HG03575 (cell line): Measurements from ENCODE around the gene SELENOO.

Experiments
- ATAC-seq: cut with Tn5 transposase; IDR thresholded peaks from one replicate; pipeline ENCODE4 v1.9.1; 2021; ENCODE audit not compliant: unreplicated experiment, insufficient number of reproducible peaks, low FRiP score; ENCODE audit errors: extremely low read depth

SELENOO gene

GRCh38 chr22:50257451-50258360 lies 56.9 kb downstream of the SELENOO start:
- ATAC-seq, result no peak

GRCh38 chr22:50258361-50259292 lies 57.8 kb downstream of the SELENOO start:
- ATAC-seq, result no peak

DNA sequence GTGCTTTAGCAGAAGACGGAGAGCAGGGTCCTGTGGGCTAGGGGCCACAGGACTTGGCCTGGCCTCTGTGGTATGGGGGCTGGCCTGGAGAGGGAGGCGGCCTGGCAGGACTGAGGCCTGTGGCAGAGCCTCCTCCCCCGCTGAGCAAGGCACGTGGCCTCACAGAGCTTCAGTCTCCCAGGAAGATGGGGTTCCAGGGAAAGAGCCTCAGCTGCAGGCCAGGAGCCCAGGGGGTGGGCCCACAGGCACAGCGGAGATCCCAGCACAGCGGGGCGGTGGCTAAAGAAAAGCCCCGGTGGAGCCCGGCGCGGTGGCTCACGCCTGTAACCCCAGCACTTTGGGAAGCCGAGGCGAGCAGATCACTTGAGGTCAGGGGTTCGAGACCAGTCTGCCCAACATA lies 58.5 kb downstream of the SELENOO start:
- no peak for ATAC-seq

DNA sequence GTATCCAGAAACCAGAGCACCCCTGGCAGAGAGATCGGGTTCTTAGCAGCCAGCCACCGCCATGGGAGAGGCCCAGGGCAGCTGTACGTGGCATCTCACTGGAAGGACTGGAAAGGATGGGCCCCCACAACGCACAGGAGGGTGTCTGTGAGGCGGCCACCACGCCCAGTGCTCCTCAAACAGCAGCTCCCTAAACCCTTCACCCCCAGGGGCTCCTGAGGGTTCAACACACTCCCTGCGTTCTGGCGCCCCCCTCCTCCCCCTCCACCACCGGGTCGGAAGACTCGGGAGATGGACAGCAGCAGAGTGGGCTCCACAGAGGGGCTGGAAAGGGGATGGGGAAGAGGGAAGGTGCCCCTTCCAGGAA lies 59.6 kb downstream of the SELENOO start:
- ATAC-seq, result no peak

GRCh38 chr22:50260801-50261614 lies 60.2 kb downstream of the SELENOO start:
- ATAC-seq, result no peak

GRCh38 chr22:50261615-50262459 lies 61.0 kb downstream of the SELENOO start, which contains the start of gene MAPK12:
TSS of gene MAPK12 (minus strand) at chr22:50261683. CDS start at chr22:50261509, 174 bp downstream.
- ATAC-seq, result no peak

DNA sequence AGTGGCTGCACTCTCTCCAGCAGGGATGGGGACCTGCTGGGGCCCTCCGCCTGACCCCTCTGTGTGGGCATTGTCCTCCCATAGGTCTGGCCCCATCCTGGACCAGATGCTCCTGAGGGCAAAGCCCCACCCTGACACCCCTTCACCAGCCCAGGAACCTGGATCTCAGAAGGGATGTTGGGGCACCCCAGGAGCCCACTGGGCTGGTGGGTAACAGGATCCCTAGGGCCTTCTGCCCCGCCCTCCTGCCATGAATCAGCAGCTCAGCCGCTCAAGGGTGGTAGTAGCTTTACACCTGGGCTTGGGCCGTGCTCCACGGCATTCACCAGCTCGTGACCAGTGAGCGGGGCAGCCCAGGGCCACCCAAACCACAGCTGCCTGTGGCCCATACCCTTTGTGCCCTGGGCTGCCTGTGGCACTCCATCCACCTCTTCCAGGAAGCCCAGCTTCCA lies 61.7 kb downstream of the SELENOO start:
- no peak for ATAC-seq

- no peak for ATAC-seq
Measured at GRCh38 chr22:50262973-50263617, 62.3 kb downstream of the SELENOO start.

DNA sequence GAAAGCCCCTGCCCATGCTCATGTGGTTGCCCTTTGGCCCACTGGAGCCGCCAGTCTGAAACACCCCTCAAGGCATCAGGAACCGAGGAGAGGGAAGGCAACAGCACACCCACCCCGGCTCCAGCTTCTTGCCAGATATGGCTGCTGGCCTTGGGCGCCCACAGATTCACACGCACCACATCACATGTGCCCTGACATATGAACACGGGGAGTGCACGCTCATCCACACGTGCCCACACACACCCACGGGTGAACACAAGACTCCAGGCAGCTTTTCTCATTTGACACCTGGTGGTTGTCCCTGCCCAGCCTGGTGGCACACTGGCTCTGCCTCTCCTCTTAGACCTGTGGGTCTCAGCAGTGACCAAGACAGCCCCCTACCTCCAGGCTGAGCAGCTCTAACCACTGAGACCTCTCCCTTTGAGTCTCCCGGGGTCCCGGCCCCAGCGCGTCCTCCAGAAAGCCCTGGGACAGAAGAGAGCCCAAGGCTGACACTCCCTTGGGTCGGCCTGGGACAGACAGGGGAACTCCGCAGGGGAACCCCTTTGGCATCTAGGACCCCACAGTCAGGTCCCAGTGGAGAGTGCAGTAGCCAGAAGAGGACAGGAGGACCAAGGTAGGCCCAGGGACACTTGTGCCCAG lies 63.4 kb downstream of the SELENOO start:
- no peak for ATAC-seq

DNA sequence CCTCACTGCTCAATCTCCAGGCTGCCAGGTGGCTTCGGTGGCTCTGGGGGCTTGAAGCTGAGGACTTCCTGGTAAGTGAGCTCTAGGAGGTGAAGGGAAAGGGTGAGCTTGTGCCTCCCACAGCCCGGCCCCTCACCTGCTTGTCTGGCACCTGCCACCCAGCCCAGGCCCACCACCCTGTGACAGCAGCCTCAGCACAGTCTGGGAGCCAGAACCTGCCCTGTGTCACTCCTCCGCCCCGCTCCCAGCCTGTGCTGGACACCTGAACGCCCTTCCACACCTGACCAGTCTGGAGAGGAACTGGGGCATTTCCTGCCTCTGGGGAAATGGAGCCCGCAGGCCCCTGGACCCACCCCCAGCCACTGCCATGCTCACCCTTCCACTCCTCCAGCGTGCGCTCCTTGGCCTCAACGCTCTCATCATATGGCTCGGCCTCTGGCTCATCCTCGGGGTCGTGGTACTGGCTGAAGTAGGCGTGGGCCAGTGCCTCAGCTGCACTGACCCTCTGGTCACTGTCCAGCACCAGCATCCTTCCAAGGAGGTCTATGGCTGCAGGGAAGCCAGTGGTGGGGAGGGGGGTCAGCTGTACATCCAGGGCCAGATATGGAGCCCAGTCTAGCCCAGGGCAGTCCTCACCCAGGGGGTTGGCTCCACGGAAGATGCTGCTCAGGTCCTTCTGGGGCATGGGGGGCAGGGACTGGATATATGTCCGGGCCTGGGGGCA lies 64.3 kb downstream of the SELENOO start:
- no peak for ATAC-seq

GRCh38 chr22:50266994-50267393 lies 66.2 kb downstream of the SELENOO start:
- ATAC-seq, result no peak
